ENCODE results near the gene LTB4R. TPM values are rescaled to one million over a fixed set of nuclear protein-coding genes. Genes with fewer than 3 reads are reported as not detected.

The LTB4R gene
- total RNA-seq, 1 experiment from 2014 or later = 13.4 TPM

GRCh38 chr14:24280797-24281460, 30.4 kb upstream of the LTB4R start:
- no TSS peak for BruUV-seq (replicated peaks)
- intact Hi-C loops (cut with micrococcal nuclease; ENCODE audit: unreplicated experiment) = no loop called here
- no peak for TF ChIP-seq CTCF (IDR thresholded peaks at IDR 0.05; ENCODE audit: unreplicated experiment)
- H3K4me3 Mint-ChIP-seq (ENCODE audit: low read depth, unreplicated experiment) = no peak overlapping the region
- H3K27me3 Mint-ChIP-seq (ENCODE audit: unreplicated experiment) = no peaks in the 10 kb centered on the region
- H3K27ac Mint-ChIP-seq (ENCODE audit: unreplicated experiment) = no peak overlapping the region
- H3K4me1 Mint-ChIP-seq (ENCODE audit: low read depth, unreplicated experiment) = peaks cover 18% of the 10 kb centered on the region
- CTCF ChIA-PET = interaction anchor here (1.3 kb wide), 1 partner anchor 10 kb away, joined by 4 read pairs; the partner anchor contains the start of gene RABGGTA
- H3K36me3 Mint-ChIP-seq (ENCODE audit: insufficient read depth, unreplicated experiment) = no peaks in the 10 kb centered on the region
- DNase-seq = no peak
- no peaks in the 10 kb centered on the region for H3K9me3 Mint-ChIP-seq (ENCODE audit: low read depth, unreplicated experiment)

GRCh38 chr14:24281636-24282035, 29.7 kb upstream of the LTB4R start:
- CTCF ChIA-PET = interaction anchor here (1.3 to 1.5 kb wide), 2 partner anchors 10 to 39 kb away, joined by 4 read pairs; partner anchors contain the start of genes RABGGTA and TINF2
- no TSS peak for BruUV-seq (replicated peaks)
- intact Hi-C loops (cut with micrococcal nuclease; ENCODE audit: unreplicated experiment) = no loop called here
- peaks cover 18% of the 10 kb centered on the region for H3K4me1 Mint-ChIP-seq (ENCODE audit: low read depth, unreplicated experiment)
- H3K27me3 Mint-ChIP-seq (ENCODE audit: unreplicated experiment) = no peaks in the 10 kb centered on the region
- no peaks in the 10 kb centered on the region for H3K9me3 Mint-ChIP-seq (ENCODE audit: low read depth, unreplicated experiment)
- H3K4me3 Mint-ChIP-seq (ENCODE audit: low read depth, unreplicated experiment) = no peak overlapping the region
- no peak for TF ChIP-seq CTCF (IDR thresholded peaks at IDR 0.05; ENCODE audit: unreplicated experiment)
- no peaks in the 10 kb centered on the region for H3K36me3 Mint-ChIP-seq (ENCODE audit: insufficient read depth, unreplicated experiment)
- no peak overlapping the region for H3K27ac Mint-ChIP-seq (ENCODE audit: unreplicated experiment)
- no peak for DNase-seq

GRCh38 chr14:24282736-24283135, 28.6 kb upstream of the LTB4R start:
- BruUV-seq (replicated peaks) = no TSS peak
- CTCF ChIA-PET = interaction anchor here (1.5 kb wide), 1 partner anchor 40 kb away, joined by 4 read pairs; the partner anchor contains the start of gene TINF2
- Mint-ChIP-seq H3K9me3 (ENCODE audit: low read depth, unreplicated experiment) (no peaks in the 10 kb centered on the region), H3K4me3 (ENCODE audit: low read depth, unreplicated experiment) (no peak overlapping the region), H3K27ac (ENCODE audit: unreplicated experiment) (no peak overlapping the region), H3K4me1 (ENCODE audit: low read depth, unreplicated experiment) (peaks cover 18% of the 10 kb centered on the region), H3K27me3 (ENCODE audit: unreplicated experiment) (no peaks in the 10 kb centered on the region), H3K36me3 (ENCODE audit: insufficient read depth, unreplicated experiment) (no peaks in the 10 kb centered on the region)
- intact Hi-C loops (cut with micrococcal nuclease; ENCODE audit: unreplicated experiment) = no loop called here
- no peak for DNase-seq
- no peak for TF ChIP-seq CTCF (IDR thresholded peaks at IDR 0.05; ENCODE audit: unreplicated experiment)

- no peak overlapping the region for H3K4me3 Mint-ChIP-seq (ENCODE audit: low read depth, unreplicated experiment)
- no peaks in the 10 kb centered on the region for H3K27me3 Mint-ChIP-seq (ENCODE audit: unreplicated experiment)
- BruUV-seq (replicated peaks) = no TSS peak
- H3K27ac Mint-ChIP-seq (ENCODE audit: unreplicated experiment) = no peak overlapping the region
- CTCF ChIA-PET = no interaction called here
- DNase-seq = no peak
- peaks cover 8% of the 10 kb centered on the region for H3K4me1 Mint-ChIP-seq (ENCODE audit: low read depth, unreplicated experiment)
- no peak for TF ChIP-seq CTCF (IDR thresholded peaks at IDR 0.05; ENCODE audit: unreplicated experiment)
- intact Hi-C loops (cut with micrococcal nuclease; ENCODE audit: unreplicated experiment) = no loop called here
- no peaks in the 10 kb centered on the region for H3K9me3 Mint-ChIP-seq (ENCODE audit: low read depth, unreplicated experiment)
- no peaks in the 10 kb centered on the region for H3K36me3 Mint-ChIP-seq (ENCODE audit: insufficient read depth, unreplicated experiment)
Measured at GRCh38 chr14:24283796-24284460, 27.4 kb upstream of the LTB4R start.

Measured in Calu3 (cell line).